HG02938 (cell line): ENCODE data around the gene RALGAPA2.

ENCODE experiments used
- ATAC-seq: cut with Tn5 transposase; IDR thresholded peaks from one replicate; pipeline ENCODE4 v1.9.1; 2021; ENCODE audit warnings: mild to moderate bottlenecking, moderate library complexity; ENCODE audit not compliant: unreplicated experiment

RALGAPA2 gene

GRCh38 chr20:20721489-20721888 is 9.0 kb upstream of the RALGAPA2 start:
- no peak for ATAC-seq

- no peak for ATAC-seq
Measured at GRCh38 chr20:20720158-20720557, 7.7 kb upstream of the RALGAPA2 start.

- ATAC-seq, result no peak
Measured at GRCh38 chr20:20719411-20719810, 7.0 kb upstream of the RALGAPA2 start.

GRCh38 chr20:20713244-20713765 is 861 bp upstream of the RALGAPA2 start:
- no peak for ATAC-seq

- peak; percentile 0 for ATAC-seq
Measured at GRCh38 chr20:20712004-20712473, 405 bp downstream of the RALGAPA2 start.

GRCh38 chr20:20711413-20711812 is 1.0 kb downstream of the RALGAPA2 start:
- no peak for ATAC-seq

GRCh38 chr20:20710443-20711315 is 1.8 kb downstream of the RALGAPA2 start:
- peak; percentile 32 for ATAC-seq

GRCh38 chr20:20709887-20710286 is 2.6 kb downstream of the RALGAPA2 start:
- no peak for ATAC-seq

GRCh38 chr20:20706285-20706684 is 6.2 kb downstream of the RALGAPA2 start:
- ATAC-seq, result no peak

- ATAC-seq, result no peak
Measured at GRCh38 chr20:20702330-20703245, 9.9 kb downstream of the RALGAPA2 start.

GRCh38 chr20:20699917-20700316 is 12.5 kb downstream of the RALGAPA2 start:
- ATAC-seq, result no peak

GRCh38 chr20:20699144-20699543 is 13.3 kb downstream of the RALGAPA2 start:
- ATAC-seq, result no peak

GRCh38 chr20:20697325-20697845 is 15.1 kb downstream of the RALGAPA2 start:
- ATAC-seq, result no peak

- ATAC-seq, result no peak
Measured at GRCh38 chr20:20695250-20695816, 17.1 kb downstream of the RALGAPA2 start.

GRCh38 chr20:20694591-20694990 is 17.9 kb downstream of the RALGAPA2 start:
- no peak for ATAC-seq

- no peak for ATAC-seq
Measured at GRCh38 chr20:20692587-20692986, 19.9 kb downstream of the RALGAPA2 start.

GRCh38 chr20:20691477-20692235 is 20.8 kb downstream of the RALGAPA2 start:
- ATAC-seq, result peak; percentile 42

- peak; percentile 90 for ATAC-seq
Measured at GRCh38 chr20:20690676-20691476, 21.6 kb downstream of the RALGAPA2 start.

- ATAC-seq, result no peak
Measured at GRCh38 chr20:20687319-20687718, 25.1 kb downstream of the RALGAPA2 start.
